ENCODE data around the gene MAPK8.

The MAPK8 gene

GRCh38 chr10:48456808-48457761 is 150.6 kb downstream of the MAPK8 start:
- peak overlapping the region; percentile 5 to 53 for H3K4me3 ChIP-seq (ENCODE audit: low read depth in 1 of 2, low read length in 1 of 2)
- H3K27me3 ChIP-seq: no peaks in the 10 kb centered on the region
- TF ChIP-seq, protein P1, sequence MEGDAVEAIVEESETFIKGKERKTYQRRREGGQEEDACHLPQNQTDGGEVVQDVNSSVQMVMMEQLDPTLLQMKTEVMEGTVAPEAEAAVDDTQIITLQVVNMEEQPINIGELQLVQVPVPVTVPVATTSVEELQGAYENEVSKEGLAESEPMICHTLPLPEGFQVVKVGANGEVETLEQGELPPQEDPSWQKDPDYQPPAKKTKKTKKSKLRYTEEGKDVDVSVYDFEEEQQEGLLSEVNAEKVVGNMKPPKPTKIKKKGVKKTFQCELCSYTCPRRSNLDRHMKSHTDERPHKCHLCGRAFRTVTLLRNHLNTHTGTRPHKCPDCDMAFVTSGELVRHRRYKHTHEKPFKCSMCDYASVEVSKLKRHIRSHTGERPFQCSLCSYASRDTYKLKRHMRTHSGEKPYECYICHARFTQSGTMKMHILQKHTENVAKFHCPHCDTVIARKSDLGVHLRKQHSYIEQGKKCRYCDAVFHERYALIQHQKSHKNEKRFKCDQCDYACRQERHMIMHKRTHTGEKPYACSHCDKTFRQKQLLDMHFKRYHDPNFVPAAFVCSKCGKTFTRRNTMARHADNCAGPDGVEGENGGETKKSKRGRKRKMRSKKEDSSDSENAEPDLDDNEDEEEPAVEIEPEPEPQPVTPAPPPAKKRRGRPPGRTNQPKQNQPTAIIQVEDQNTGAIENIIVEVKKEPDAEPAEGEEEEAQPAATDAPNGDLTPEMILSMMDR (IDR thresholded peaks at IDR 0.05): no peak
- H3K9me3 ChIP-seq: no peaks in the 10 kb centered on the region
- peak overlapping the region; percentile 23 for H3K27ac ChIP-seq
- H3K36me3 ChIP-seq: no peaks in the 10 kb centered on the region
- H3K4me1 ChIP-seq (ENCODE audit: control insufficient read depth in 1 of 2, insufficient read depth in 1 of 2, low read depth in 1 of 2, low read length in 1 of 2): peaks cover 9 to 16% of the 10 kb centered on the region in 2 experiments

GRCh38 chr10:48457949-48458661 is 151.6 kb downstream of the MAPK8 start:
- H3K4me3 ChIP-seq (ENCODE audit: low read depth in 1 of 2, low read length in 1 of 2): no peak overlapping the region
- no peak overlapping the region for H3K27ac ChIP-seq
- TF ChIP-seq, protein P1 (IDR thresholded peaks at IDR 0.05): no peak
- H3K4me1 ChIP-seq (ENCODE audit: control insufficient read depth in 1 of 2, insufficient read depth in 1 of 2, low read depth in 1 of 2, low read length in 1 of 2): peaks cover 9 to 16% of the 10 kb centered on the region in 2 experiments
- H3K9me3 ChIP-seq: no peaks in the 10 kb centered on the region
- no peaks in the 10 kb centered on the region for H3K36me3 ChIP-seq
- H3K27me3 ChIP-seq: no peaks in the 10 kb centered on the region

- no peaks in the 10 kb centered on the region for H3K9me3 ChIP-seq
- no peaks in the 10 kb centered on the region for H3K27me3 ChIP-seq
- peaks cover 9 to 16% of the 10 kb centered on the region in 2 experiments for H3K4me1 ChIP-seq (ENCODE audit: control insufficient read depth in 1 of 2, insufficient read depth in 1 of 2, low read depth in 1 of 2, low read length in 1 of 2)
- H3K4me3 ChIP-seq (ENCODE audit: low read depth in 1 of 2, low read length in 1 of 2): no peak overlapping the region
- TF ChIP-seq, protein P1 (IDR thresholded peaks at IDR 0.05): no peak
- H3K36me3 ChIP-seq: no peaks in the 10 kb centered on the region
- no peak overlapping the region for H3K27ac ChIP-seq
Observed at GRCh38 chr10:48458662-48459048, 152.2 kb downstream of the MAPK8 start.

DNA sequence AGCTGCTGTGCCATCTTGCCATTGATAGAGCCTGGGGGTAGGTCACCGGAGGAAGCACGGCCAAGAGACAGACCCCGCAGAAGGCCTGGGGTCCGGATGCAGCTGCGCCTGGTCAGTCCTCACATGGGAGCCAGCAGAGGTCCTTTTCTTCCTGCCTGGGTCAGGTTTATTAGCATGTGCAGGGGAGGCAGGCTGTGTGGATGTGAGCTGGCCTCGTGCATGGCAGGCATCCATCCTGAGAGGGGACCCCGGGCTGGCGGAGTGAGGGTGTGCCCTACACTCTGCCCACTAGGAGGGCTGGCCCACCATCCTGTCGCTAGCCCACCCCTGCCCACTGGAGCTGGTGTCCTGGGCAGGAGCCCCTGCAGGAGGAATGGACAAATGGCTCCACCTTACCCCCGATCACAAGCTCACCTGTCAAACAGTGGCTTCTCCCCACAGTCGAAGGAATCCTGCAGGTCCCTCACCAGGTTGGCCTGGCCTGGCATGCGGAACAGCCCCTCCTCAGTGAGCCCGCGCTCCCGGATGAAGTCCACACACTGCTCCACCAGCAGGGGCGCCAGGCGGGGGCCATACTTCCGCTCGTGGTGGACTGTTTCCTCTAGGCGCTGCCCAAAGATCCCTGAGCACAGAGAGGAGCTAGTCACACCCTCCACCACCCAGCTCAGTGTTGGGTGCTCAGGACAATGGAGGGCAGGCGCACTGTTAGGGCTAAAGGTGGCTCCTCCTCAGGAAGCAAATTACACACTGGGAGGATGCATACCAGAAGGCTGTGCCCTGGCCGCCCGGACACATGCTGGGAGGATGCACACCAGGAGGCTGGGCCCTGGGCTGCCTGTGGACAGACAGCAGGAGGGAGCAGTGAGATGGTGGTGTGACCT is 153.0 kb downstream of the MAPK8 start:
- H3K27ac ChIP-seq: no peak overlapping the region
- H3K9me3 ChIP-seq: no peaks in the 10 kb centered on the region
- peaks cover 1% of the 10 kb centered on the region for H3K27me3 ChIP-seq
- TF ChIP-seq, protein P1 (IDR thresholded peaks at IDR 0.05): no peak
- H3K4me3 ChIP-seq (ENCODE audit: low read depth in 1 of 2, low read length in 1 of 2): no peak overlapping the region
- peaks cover 9 to 16% of the 10 kb centered on the region in 2 experiments for H3K4me1 ChIP-seq (ENCODE audit: control insufficient read depth in 1 of 2, insufficient read depth in 1 of 2, low read depth in 1 of 2, low read length in 1 of 2)
- no peaks in the 10 kb centered on the region for H3K36me3 ChIP-seq

GRCh38 chr10:48460182-48460581 is 153.7 kb downstream of the MAPK8 start:
- H3K36me3 ChIP-seq: no peaks in the 10 kb centered on the region
- peaks cover 8% of the 10 kb centered on the region for H3K27me3 ChIP-seq
- peaks cover 9 to 16% of the 10 kb centered on the region in 2 experiments for H3K4me1 ChIP-seq (ENCODE audit: control insufficient read depth in 1 of 2, insufficient read depth in 1 of 2, low read depth in 1 of 2, low read length in 1 of 2)
- H3K4me3 ChIP-seq (ENCODE audit: low read depth in 1 of 2, low read length in 1 of 2): no peak overlapping the region
- no peaks in the 10 kb centered on the region for H3K9me3 ChIP-seq
- TF ChIP-seq, protein P1 (IDR thresholded peaks at IDR 0.05): no peak
- no peak overlapping the region for H3K27ac ChIP-seq
